Measurements from ENCODE around the gene LILRB2.
"Not testable (repeated sequence)": the region's sequence is repeated elsewhere in the genome, so short reads cannot be mapped to it uniquely, and the experiment has no call there.

- not testable (repeated sequence) for TF ChIP-seq EZH2 (IDR thresholded peaks at IDR 0.05); POLR2AphosphoS5 (IDR thresholded peaks at IDR 0.05; ENCODE audit: borderline replicate concordance, low read depth, low read length); FOXP2 (optimal IDR thresholded peaks at IDR 0.05; ENCODE audit: control extremely low read depth, extremely low read length, insufficient read depth)
Observed at GRCh38 chr19:54224619-54225018, 56.3 kb downstream of the LILRB2 start.

All from SK-N-MC (cell line).